ENCODE results near the gene KRTAP29-1. TPM values are rescaled to one million over a fixed set of nuclear protein-coding genes. Genes with fewer than 3 reads are reported as not detected.

Gene KRTAP29-1
- total and polyA plus RNA-seq, 2 experiments from 2014 or later = not detected

DNA sequence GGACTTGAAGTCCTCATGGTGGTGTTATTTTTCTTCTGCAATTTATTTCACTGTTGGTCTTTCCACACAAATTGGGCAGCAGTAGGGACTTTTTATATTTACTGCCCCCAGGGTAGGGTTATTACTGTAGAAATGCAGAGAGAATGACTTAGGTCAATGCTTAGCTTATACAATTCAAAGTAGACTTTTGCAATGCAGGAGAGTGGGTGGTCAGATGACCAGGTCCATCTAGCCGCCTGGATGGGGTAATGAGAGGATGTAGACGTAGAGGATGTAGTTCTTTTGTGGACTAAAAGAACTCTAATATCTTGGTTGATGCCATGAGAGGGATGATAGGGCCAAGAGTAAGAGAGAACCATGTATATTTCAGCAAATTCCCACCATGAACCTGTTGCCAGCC, 15.6 kb upstream of the KRTAP29-1 start (continued):
- TF ChIP-seq, protein P1, sequence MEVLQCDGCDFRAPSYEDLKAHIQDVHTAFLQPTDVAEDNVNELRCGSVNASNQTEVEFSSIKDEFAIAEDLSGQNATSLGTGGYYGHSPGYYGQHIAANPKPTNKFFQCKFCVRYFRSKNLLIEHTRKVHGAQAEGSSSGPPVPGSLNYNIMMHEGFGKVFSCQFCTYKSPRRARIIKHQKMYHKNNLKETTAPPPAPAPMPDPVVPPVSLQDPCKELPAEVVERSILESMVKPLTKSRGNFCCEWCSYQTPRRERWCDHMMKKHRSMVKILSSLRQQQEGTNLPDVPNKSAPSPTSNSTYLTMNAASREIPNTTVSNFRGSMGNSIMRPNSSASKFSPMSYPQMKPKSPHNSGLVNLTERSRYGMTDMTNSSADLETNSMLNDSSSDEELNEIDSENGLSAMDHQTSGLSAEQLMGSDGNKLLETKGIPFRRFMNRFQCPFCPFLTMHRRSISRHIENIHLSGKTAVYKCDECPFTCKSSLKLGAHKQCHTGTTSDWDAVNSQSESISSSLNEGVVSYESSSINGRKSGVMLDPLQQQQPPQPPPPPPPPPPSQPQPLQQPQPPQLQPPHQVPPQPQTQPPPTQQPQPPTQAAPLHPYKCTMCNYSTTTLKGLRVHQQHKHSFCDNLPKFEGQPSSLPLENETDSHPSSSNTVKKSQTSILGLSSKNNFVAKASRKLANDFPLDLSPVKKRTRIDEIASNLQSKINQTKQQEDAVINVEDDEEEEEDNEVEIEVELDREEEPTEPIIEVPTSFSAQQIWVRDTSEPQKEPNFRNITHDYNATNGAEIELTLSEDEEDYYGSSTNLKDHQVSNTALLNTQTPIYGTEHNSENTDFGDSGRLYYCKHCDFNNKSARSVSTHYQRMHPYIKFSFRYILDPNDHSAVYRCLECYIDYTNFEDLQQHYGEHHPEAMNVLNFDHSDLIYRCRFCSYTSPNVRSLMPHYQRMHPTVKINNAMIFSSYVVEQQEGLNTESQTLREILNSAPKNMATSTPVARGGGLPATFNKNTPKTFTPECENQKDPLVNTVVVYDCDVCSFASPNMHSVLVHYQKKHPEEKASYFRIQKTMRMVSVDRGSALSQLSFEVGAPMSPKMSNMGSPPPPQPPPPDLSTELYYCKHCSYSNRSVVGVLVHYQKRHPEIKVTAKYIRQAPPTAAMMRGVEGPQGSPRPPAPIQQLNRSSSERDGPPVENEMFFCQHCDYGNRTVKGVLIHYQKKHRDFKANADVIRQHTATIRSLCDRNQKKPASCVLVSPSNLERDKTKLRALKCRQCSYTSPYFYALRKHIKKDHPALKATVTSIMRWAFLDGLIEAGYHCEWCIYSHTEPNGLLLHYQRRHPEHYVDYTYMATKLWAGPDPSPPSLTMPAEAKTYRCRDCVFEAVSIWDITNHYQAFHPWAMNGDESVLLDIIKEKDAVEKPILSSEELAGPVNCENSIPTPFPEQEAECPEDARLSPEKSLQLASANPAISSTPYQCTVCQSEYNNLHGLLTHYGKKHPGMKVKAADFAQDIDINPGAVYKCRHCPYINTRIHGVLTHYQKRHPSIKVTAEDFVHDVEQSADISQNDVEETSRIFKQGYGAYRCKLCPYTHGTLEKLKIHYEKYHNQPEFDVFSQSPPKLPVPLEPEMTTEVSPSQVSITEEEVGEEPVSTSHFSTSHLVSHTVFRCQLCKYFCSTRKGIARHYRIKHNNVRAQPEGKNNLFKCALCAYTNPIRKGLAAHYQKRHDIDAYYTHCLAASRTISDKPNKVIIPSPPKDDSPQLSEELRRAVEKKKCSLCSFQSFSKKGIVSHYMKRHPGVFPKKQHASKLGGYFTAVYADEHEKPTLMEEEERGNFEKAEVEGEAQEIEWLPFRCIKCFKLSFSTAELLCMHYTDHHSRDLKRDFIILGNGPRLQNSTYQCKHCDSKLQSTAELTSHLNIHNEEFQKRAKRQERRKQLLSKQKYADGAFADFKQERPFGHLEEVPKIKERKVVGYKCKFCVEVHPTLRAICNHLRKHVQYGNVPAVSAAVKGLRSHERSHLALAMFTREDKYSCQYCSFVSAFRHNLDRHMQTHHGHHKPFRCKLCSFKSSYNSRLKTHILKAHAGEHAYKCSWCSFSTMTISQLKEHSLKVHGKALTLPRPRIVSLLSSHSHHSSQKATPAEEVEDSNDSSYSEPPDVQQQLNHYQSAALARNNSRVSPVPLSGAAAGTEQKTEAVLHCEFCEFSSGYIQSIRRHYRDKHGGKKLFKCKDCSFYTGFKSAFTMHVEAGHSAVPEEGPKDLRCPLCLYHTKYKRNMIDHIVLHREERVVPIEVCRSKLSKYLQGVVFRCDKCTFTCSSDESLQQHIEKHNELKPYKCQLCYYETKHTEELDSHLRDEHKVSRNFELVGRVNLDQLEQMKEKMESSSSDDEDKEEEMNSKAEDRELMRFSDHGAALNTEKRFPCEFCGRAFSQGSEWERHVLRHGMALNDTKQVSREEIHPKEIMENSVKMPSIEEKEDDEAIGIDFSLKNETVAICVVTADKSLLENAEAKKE (CRISPR knock-in tag; IDR thresholded peaks at IDR 0.05) = no peak

DNA sequence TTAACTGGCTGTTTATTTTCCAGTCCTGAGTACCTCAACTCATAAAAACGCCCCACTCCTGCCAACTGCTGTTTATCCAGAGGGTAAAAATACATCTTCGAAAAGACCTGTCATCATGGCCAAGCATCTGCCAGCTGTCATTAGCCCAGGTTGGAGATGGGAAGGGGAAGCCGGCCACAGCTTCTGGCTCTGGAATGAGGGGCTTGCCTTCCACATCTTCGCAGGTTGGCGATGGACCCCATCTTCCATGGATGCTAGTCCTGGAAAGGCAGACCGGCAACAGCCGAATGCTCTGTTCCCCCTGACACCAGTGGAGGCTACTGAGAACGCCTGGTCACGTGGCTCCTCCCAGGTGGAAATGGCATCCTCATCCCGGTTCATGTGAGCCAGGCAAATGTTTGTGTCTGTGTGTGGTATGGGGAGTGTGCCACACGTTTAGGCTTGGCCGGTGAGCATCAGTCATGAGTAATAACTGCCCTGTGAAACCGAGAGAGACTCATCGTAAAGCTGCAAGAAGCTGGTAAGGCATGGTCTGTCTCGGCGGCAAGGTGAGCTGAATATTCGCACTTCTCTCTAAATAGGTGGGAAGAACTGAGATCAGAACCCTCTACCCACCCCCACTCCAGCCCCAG, 13.3 kb upstream of the KRTAP29-1 start:
- no peak overlapping the region for H3K27ac ChIP-seq (ENCODE audit: low read depth)
- H3K79me2 ChIP-seq (replicated peaks; ENCODE audit: insufficient read depth) = no peaks in the 10 kb centered on the region
- H3K27me3 Mint-ChIP-seq (ENCODE audit: insufficient read depth, low read depth, poor library complexity) = peaks cover 6% of the 10 kb centered on the region
- H3K9me2 ChIP-seq (ENCODE audit: insufficient read depth) = no peaks in the 10 kb centered on the region
- no peaks in the 10 kb centered on the region for H3K27me3 ChIP-seq (ENCODE audit: insufficient read depth)
- H3K36me3 Mint-ChIP-seq (ENCODE audit: low read depth) = peaks cover 6% of the 10 kb centered on the region; the same call in 1 of the 3 replicates
- no peak overlapping the region for H3K4me2 ChIP-seq
- no peaks in the 10 kb centered on the region; the same call in 2 of the 3 replicates for H3K4me1 Mint-ChIP-seq
- no peaks in the 10 kb centered on the region for H4K20me1 ChIP-seq (replicated peaks; ENCODE audit: insufficient read depth)
- no peak overlapping the region for H3K4me3 Mint-ChIP-seq
- H3K9me3 Mint-ChIP-seq = peaks cover 11% of the 10 kb centered on the region; the same call in 2 of the 3 replicates
- no peaks in the 10 kb centered on the region for H3F3A ChIP-seq (replicated peaks; ENCODE audit: low read depth)
- 0 out of 2 replicates have a peak overlapping the region, but pooled peaks have one; percentile 43 for H2AFZ ChIP-seq
- no peaks in the 10 kb centered on the region for H3K36me3 ChIP-seq (ENCODE audit: insufficient read depth)
- no peak overlapping the region for H3K27ac Mint-ChIP-seq
- H3K4me1 ChIP-seq (ENCODE audit: insufficient read depth) = no peaks in the 10 kb centered on the region
- no peak overlapping the region for H3K4me3 ChIP-seq
- no peak for ATAC-seq
- DNase-seq (ENCODE audit: low spot score) = no peak
- TF ChIP-seq CREB1 (CRISPR knock-in tag; IDR thresholded peaks at IDR 0.05; ENCODE audit: low read depth) (no peak), ZNF331 (CRISPR knock-in tag; IDR thresholded peaks at IDR 0.05; ENCODE audit: low read depth) (no peak), STAT1 (IDR thresholded peaks at IDR 0.05; ENCODE audit: unreplicated experiment) (no peak), NANOG (IDR thresholded peaks at IDR 0.05; ENCODE audit: borderline replicate concordance) (no peak), POLR2AphosphoS5 (IDR thresholded peaks at IDR 0.05; ENCODE audit: low read depth) (no peak), EZH2 (IDR thresholded peaks at IDR 0.05; ENCODE audit: low read depth, unreplicated experiment) (no peak), EZH2phosphoT487 (IDR thresholded peaks at IDR 0.05; ENCODE audit: unreplicated experiment) (no peak)
- TF ChIP-seq, protein P1 (CRISPR knock-in tag; IDR thresholded peaks at IDR 0.05) = no peak
